ENCODE data around the gene NOXO1. TPM values are rescaled to one million over a fixed set of nuclear protein-coding genes. Genes with fewer than 3 reads are reported as not detected.

Gene NOXO1
- total RNA-seq, 1 experiment from 2014 or later = 3.4 TPM

DNA sequence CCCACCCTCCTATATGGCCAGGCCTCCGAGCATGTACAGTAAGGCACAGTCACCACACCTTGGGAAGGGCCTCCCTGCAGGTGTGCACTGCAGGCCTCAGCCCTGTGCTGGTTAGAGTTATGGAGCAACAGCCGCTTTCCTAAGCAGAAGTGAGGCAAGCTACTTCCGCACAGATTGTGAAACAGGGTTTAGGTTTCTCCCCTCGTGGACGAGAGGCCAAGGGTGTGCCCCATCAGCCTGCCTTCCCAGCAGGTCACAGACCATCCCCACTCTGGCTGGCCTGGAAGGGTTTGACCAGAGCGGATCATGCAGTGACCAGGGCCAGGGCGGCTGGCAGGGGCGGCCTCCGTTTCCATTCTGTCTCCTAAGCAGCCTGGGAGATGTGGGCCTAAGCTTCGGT, 43.0 kb downstream of the NOXO1 start:
- ATAC-seq = no peak
- CTCF ChIA-PET = no interaction called here

DNA sequence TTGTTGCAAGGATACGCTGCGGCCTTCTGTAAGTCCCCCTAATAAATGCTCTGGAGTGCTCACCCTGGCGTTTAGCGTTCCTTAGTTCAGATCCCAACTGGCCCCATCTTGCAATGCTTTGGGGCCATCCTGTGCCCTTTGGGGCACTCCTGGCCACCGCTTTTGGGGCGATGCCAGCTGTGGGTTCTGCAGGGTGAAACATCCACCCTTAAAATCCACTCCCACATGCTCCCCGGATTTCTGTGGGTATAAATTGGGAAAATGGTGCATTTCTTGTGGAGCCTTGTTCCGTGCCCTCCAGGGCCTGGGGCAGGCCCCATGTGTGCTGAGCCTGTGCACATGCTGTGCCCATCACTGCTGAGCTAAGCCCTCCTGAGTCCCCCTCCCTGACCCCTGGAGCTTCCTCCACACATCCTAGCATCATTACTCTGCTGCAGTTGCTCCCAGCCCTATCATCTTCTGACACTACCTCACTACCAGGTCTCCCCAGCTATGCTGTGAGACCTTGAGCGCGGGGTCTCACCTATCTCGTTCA, 44.3 kb downstream of the NOXO1 start:
- Histone ChIP-seq H3K9ac (ENCODE audit: low read length) (no peak overlapping the region), H3K9me3 (ENCODE audit: low read length) (no peaks in the 10 kb centered on the region), H3K4me3 (ENCODE audit: low read length) (no peak overlapping the region), H3F3A (ENCODE audit: low read length, unreplicated experiment) (no peaks in the 10 kb centered on the region), H4K20me1 (ENCODE audit: low read length) (no peaks in the 10 kb centered on the region), H2AFZ (ENCODE audit: low read length) (no peak overlapping the region), H3K79me2 (ENCODE audit: low read length) (no peaks in the 10 kb centered on the region), H3K4me2 (ENCODE audit: low read length) (no peak overlapping the region), H3K36me3 (ENCODE audit: low read depth, low read length) (no peaks in the 10 kb centered on the region), H3K27ac (ENCODE audit: low read length) (no peak overlapping the region), H3K9me2 (replicated peaks; ENCODE audit: low read length) (no peaks in the 10 kb centered on the region), H3K4me1 (ENCODE audit: insufficient read depth, low read length) (peaks cover 14% of the 10 kb centered on the region), H3K27me3 (ENCODE audit: low read length) (no peaks in the 10 kb centered on the region)
- TF ChIP-seq EZH2 (IDR thresholded peaks at IDR 0.05; ENCODE audit: low read length, unreplicated experiment) (no peak), EZH2phosphoT487 (IDR thresholded peaks at IDR 0.05; ENCODE audit: borderline replicate concordance, low read length) (no peak)
- TF ChIP-seq, protein P1, sequence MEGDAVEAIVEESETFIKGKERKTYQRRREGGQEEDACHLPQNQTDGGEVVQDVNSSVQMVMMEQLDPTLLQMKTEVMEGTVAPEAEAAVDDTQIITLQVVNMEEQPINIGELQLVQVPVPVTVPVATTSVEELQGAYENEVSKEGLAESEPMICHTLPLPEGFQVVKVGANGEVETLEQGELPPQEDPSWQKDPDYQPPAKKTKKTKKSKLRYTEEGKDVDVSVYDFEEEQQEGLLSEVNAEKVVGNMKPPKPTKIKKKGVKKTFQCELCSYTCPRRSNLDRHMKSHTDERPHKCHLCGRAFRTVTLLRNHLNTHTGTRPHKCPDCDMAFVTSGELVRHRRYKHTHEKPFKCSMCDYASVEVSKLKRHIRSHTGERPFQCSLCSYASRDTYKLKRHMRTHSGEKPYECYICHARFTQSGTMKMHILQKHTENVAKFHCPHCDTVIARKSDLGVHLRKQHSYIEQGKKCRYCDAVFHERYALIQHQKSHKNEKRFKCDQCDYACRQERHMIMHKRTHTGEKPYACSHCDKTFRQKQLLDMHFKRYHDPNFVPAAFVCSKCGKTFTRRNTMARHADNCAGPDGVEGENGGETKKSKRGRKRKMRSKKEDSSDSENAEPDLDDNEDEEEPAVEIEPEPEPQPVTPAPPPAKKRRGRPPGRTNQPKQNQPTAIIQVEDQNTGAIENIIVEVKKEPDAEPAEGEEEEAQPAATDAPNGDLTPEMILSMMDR (conservative IDR thresholded peaks at IDR 0.05; ENCODE audit: low read depth, low read length) = no peak
- DNase-seq = no peak
- ATAC-seq = no peak
- ChIA-PET CTCF (no interaction called here), POLR2A (ENCODE audit: unreplicated experiment) (no interaction called here)
- no TSS peak for BruUV-seq (replicated peaks)
- intact Hi-C loops (cut with micrococcal nuclease) = no loop called here

More for the DNA sequence above, 43.0 kb downstream of the NOXO1 start:
- no TSS peak for BruUV-seq (replicated peaks)
- POLR2A ChIA-PET (ENCODE audit: unreplicated experiment) = no interaction called here
- H3K4me1 ChIP-seq (ENCODE audit: insufficient read depth, low read length) = peaks cover 19% of the 10 kb centered on the region
- no peak overlapping the region for H3K9ac ChIP-seq (ENCODE audit: low read length)
- H3K9me3 ChIP-seq (ENCODE audit: low read length) = no peaks in the 10 kb centered on the region
- DNase-seq = no peak
- H3K79me2 ChIP-seq (ENCODE audit: low read length) = peaks cover 6% of the 10 kb centered on the region; the same call in 1 of the 2 replicates
- H3K36me3 ChIP-seq (ENCODE audit: low read depth, low read length) = no peaks in the 10 kb centered on the region
- H3K4me2 ChIP-seq (ENCODE audit: low read length) = no peak overlapping the region
- no peaks in the 10 kb centered on the region for H3K9me2 ChIP-seq (replicated peaks; ENCODE audit: low read length)
- intact Hi-C loops (cut with micrococcal nuclease) = no loop called here
- no peak overlapping the region for H3K4me3 ChIP-seq (ENCODE audit: low read length)
- H3K27ac ChIP-seq (ENCODE audit: low read length) = no peak overlapping the region
- TF ChIP-seq EZH2 (IDR thresholded peaks at IDR 0.05; ENCODE audit: low read length, unreplicated experiment) = no peak
- no peak for TF ChIP-seq EZH2phosphoT487 (IDR thresholded peaks at IDR 0.05; ENCODE audit: borderline replicate concordance, low read length)
- TF ChIP-seq, protein P1 (conservative IDR thresholded peaks at IDR 0.05; ENCODE audit: low read depth, low read length) = no peak
- H3K27me3 ChIP-seq (ENCODE audit: low read length) = no peaks in the 10 kb centered on the region
- no peaks in the 10 kb centered on the region for H3F3A ChIP-seq (ENCODE audit: low read length, unreplicated experiment)
- no peaks in the 10 kb centered on the region for H4K20me1 ChIP-seq (ENCODE audit: low read length)
- no peak overlapping the region for H2AFZ ChIP-seq (ENCODE audit: low read length)

DNA sequence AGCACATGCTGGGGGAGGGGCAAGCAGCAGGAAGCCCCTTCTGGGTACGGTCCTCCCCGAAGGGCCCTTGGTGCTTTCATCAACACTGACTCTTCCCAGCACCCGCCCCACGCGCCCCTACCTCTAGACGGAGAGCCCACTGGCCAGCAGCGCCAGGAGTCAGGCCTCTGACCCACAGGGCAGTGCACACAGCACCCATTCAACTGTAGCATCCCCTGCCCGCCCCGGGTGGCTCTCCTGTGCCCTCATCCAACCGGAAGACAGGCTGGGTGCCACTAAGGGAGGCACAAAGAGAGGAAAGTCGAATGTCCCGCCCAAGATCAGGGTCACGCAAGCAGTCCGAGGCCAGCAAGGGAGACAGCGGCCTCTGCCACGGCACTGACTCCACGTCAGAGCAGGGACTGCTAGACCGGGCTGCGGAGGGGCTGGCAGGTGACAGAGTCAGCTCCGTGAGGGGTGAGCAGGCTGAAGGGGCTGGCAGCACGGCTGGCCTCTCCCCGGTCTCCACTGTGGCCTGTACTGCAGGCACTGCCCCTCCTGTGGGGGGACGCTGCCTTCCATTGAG, 48.1 kb downstream of the NOXO1 start:
- intact Hi-C loops (cut with micrococcal nuclease) = no loop called here
- Histone ChIP-seq H2AFZ (ENCODE audit: low read length) (no peak overlapping the region), H3K36me3 (ENCODE audit: low read depth, low read length) (no peaks in the 10 kb centered on the region), H3K27ac (ENCODE audit: low read length) (no peak overlapping the region), H3K79me2 (ENCODE audit: low read length) (no peaks in the 10 kb centered on the region), H3K9ac (ENCODE audit: low read length) (no peak overlapping the region), H3K4me3 (ENCODE audit: low read length) (no peak overlapping the region), H3K4me2 (ENCODE audit: low read length) (no peak overlapping the region), H3K27me3 (ENCODE audit: low read length) (no peaks in the 10 kb centered on the region), H4K20me1 (ENCODE audit: low read length) (no peaks in the 10 kb centered on the region), H3F3A (ENCODE audit: low read length, unreplicated experiment) (no peaks in the 10 kb centered on the region), H3K4me1 (ENCODE audit: insufficient read depth, low read length) (peaks cover 8% of the 10 kb centered on the region), H3K9me3 (ENCODE audit: low read length) (no peaks in the 10 kb centered on the region), H3K9me2 (replicated peaks; ENCODE audit: low read length) (no peaks in the 10 kb centered on the region)
- ChIA-PET CTCF (no interaction called here), POLR2A (ENCODE audit: unreplicated experiment) (no interaction called here)
- DNase-seq = no peak
- TF ChIP-seq, protein P1 (conservative IDR thresholded peaks at IDR 0.05; ENCODE audit: low read depth, low read length) = no peak
- TF ChIP-seq EZH2phosphoT487 (IDR thresholded peaks at IDR 0.05; ENCODE audit: borderline replicate concordance, low read length) (no peak), EZH2 (IDR thresholded peaks at IDR 0.05; ENCODE audit: low read length, unreplicated experiment) (no peak)
- BruUV-seq (replicated peaks) = no TSS peak
- no peak for ATAC-seq

Measured in PC-3 (cell line).